ENCODE data around the gene MEGF6. TPM values are rescaled to one million over a fixed set of nuclear protein-coding genes. Genes with fewer than 3 reads are reported as not detected.

Gene MEGF6
- total RNA-seq, 2 experiments from 2014 or later, result 2.6 to 4.5 TPM

GRCh38 chr1:3604468-3604974, 6.8 kb downstream of the MEGF6 start:
- ChIA-PET CTCF (no interaction called here), POLR2A (no interaction called here)
- no peaks in the 10 kb centered on the region for H3K9me3 Mint-ChIP-seq (ENCODE audit: low read depth)
- H3K27ac Mint-ChIP-seq, result no peak overlapping the region
- no peak for DNase-seq
- peaks cover 3% of the 10 kb centered on the region for H3K27me3 Mint-ChIP-seq
- no peaks in the 10 kb centered on the region for H3K36me3 Mint-ChIP-seq (ENCODE audit: low read depth)
- ATAC-seq, result no peak
- no peaks in the 10 kb centered on the region for H3K4me1 Mint-ChIP-seq
- intact Hi-C loops (cut with DNase I, micrococcal nuclease), result no loop called here
- H3K4me3 Mint-ChIP-seq, result no peak overlapping the region

- no peak for ATAC-seq
- DNase-seq, result no peak
- Mint-ChIP-seq H3K27me3 (no peaks in the 10 kb centered on the region), H3K4me1 (peaks cover 1% of the 10 kb centered on the region), H3K9me3 (ENCODE audit: low read depth) (no peaks in the 10 kb centered on the region), H3K36me3 (ENCODE audit: low read depth) (no peaks in the 10 kb centered on the region), H3K27ac (no peak overlapping the region), H3K4me3 (no peak overlapping the region)
- intact Hi-C loops (cut with DNase I, micrococcal nuclease), result no loop called here
- ChIA-PET CTCF (no interaction called here), POLR2A (no interaction called here)
These were observed 7.5 kb downstream of the MEGF6 start for GRCh38 chr1:3603571-3604467.

DNA sequence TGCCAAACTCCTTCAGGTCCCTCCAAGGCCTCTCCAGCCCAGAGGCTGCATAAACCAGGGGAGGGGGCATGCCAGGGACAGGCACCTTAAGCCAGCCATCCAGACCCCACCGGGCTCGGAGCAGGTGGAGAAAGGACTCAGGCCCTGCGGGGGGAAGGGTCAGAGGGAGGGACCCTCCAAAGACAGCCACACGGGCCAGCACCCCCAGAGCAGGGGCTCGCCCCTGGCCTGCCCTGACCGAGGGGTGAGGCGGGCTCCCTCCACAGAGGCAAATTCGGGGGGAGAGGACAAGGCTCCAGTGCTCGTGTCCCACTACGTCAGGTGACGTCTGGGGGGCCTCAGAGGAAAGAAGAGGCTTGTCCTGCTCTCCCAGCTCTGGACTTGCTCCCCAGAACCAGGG, 8.2 kb downstream of the MEGF6 start:
- DNase-seq (no peak), ATAC-seq (no peak)
- no peaks in the 10 kb centered on the region for H3K9me3 Mint-ChIP-seq (ENCODE audit: low read depth)
- H3K27ac Mint-ChIP-seq, result no peak overlapping the region
- H3K4me1 Mint-ChIP-seq, result peaks cover 4% of the 10 kb centered on the region
- H3K27me3 Mint-ChIP-seq, result no peaks in the 10 kb centered on the region
- POLR2A ChIA-PET, result no interaction called here
- H3K4me3 Mint-ChIP-seq, result no peak overlapping the region
- intact Hi-C loops (cut with DNase I, micrococcal nuclease), result no loop called here
- no peaks in the 10 kb centered on the region for H3K36me3 Mint-ChIP-seq (ENCODE audit: low read depth)
- CTCF ChIA-PET, result no interaction called here

DNA sequence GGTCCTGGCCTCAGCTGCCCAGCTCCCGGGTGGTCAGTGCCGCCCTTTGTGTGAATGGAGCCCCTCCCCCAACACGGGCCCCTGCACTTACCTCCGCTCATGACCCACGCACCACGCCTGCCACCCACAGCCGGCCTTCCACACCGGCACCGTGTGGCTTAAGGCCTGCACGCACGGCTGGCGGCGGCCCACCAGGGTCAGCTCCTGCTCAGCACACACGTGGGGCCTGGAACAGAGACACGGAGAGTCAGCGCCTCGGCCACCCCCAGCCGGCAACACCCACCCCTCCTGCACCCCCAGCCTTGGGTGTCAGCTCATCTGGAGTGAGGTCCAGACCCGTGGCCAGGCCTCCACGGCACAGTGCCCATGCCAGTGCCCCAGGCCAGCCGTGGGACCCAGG, 8.9 kb downstream of the MEGF6 start:
- DNase-seq (no peak), ATAC-seq (no peak)
- H3K4me3 Mint-ChIP-seq, result no peak overlapping the region
- no peaks in the 10 kb centered on the region for H3K36me3 Mint-ChIP-seq (ENCODE audit: low read depth)
- peaks cover 1% of the 10 kb centered on the region for H3K27me3 Mint-ChIP-seq
- ChIA-PET POLR2A (no interaction called here), CTCF (no interaction called here)
- H3K27ac Mint-ChIP-seq, result no peak overlapping the region
- H3K4me1 Mint-ChIP-seq, result peaks cover 12% of the 10 kb centered on the region
- intact Hi-C loops (cut with DNase I, micrococcal nuclease), result no loop called here
- H3K9me3 Mint-ChIP-seq (ENCODE audit: low read depth), result no peaks in the 10 kb centered on the region

DNA sequence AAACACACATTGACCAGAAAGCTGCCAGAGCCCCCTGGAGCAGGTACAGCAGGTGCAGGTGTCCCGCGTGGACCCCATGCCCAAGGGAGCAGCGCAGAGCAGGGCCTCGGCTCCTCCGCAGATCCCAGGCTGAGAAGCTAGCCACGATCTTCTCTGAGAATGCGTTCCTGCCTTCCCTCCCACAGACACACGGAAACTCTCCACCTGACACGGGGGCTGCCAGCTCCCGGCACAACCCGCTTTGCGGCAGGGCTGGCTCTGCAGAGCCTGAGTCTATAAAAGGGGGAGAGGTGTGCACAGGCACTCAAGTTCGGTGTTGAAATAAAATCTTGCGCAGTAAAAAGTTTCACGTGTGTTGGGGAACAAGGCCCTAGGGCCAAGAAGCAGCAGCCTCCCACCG, 9.6 kb downstream of the MEGF6 start:
- no peaks in the 10 kb centered on the region for H3K36me3 Mint-ChIP-seq (ENCODE audit: low read depth)
- no peaks in the 10 kb centered on the region for H3K9me3 Mint-ChIP-seq (ENCODE audit: low read depth)
- intact Hi-C loops (cut with DNase I, micrococcal nuclease), result no loop called here
- DNase-seq, result no peak
- H3K27ac Mint-ChIP-seq, result no peak overlapping the region
- ChIA-PET CTCF (interaction anchor here (0.6 kb wide), 1 partner anchor 144 kb away, joined by 3 read pairs; no protein-coding TSS in a partner anchor), POLR2A (no interaction called here)
- peaks cover 15% of the 10 kb centered on the region for H3K4me1 Mint-ChIP-seq
- H3K4me3 Mint-ChIP-seq, result no peak overlapping the region
- H3K27me3 Mint-ChIP-seq, result peaks cover 1% of the 10 kb centered on the region
- ATAC-seq, result no peak

DNA sequence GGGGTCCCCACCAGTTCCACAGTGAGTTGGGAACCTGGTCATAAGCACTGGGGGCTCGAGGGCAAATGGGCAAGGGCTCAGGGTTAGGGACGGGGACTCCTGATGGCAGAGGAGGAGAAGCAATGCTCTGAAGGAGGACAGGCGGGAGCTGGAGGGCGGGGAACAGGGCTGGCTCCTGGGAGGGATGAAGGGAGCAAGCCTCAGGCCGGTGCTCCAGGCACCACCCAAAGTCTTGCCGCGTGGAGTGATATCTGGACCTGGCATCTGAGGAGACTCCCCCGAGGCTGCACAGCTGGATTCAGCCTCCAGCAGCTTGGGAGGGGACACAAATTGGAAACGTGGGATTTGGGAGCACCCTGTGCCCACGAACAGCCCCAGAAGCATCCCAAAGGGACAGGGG, 11.0 kb downstream of the MEGF6 start:
- Mint-ChIP-seq H3K27ac (no peak overlapping the region), H3K4me1 (peaks cover 15% of the 10 kb centered on the region), H3K4me3 (no peak overlapping the region), H3K36me3 (ENCODE audit: low read depth) (no peaks in the 10 kb centered on the region), H3K27me3 (peaks cover 1% of the 10 kb centered on the region), H3K9me3 (ENCODE audit: low read depth) (no peaks in the 10 kb centered on the region)
- ChIA-PET CTCF (no interaction called here), POLR2A (no interaction called here)
- no peak for DNase-seq
- no peak for ATAC-seq
- intact Hi-C loops (cut with DNase I, micrococcal nuclease), result no loop called here

- Mint-ChIP-seq H3K36me3 (ENCODE audit: low read depth) (no peaks in the 10 kb centered on the region), H3K27ac (no peak overlapping the region), H3K9me3 (ENCODE audit: low read depth) (no peaks in the 10 kb centered on the region), H3K4me3 (no peak overlapping the region), H3K27me3 (peaks cover 1% of the 10 kb centered on the region), H3K4me1 (peaks cover 15% of the 10 kb centered on the region)
- ChIA-PET POLR2A (no interaction called here), CTCF (interaction anchor here (0.8 to 1.2 kb wide), 2 partner anchors 15 to 19 kb away, joined by 3 to 4 read pairs; no protein-coding TSS in a partner anchor)
- intact Hi-C loops (cut with DNase I, micrococcal nuclease), result no loop called here
- no peak for ATAC-seq
- no peak for DNase-seq
These were observed 11.5 kb downstream of the MEGF6 start for GRCh38 chr1:3599816-3600215.

DNA sequence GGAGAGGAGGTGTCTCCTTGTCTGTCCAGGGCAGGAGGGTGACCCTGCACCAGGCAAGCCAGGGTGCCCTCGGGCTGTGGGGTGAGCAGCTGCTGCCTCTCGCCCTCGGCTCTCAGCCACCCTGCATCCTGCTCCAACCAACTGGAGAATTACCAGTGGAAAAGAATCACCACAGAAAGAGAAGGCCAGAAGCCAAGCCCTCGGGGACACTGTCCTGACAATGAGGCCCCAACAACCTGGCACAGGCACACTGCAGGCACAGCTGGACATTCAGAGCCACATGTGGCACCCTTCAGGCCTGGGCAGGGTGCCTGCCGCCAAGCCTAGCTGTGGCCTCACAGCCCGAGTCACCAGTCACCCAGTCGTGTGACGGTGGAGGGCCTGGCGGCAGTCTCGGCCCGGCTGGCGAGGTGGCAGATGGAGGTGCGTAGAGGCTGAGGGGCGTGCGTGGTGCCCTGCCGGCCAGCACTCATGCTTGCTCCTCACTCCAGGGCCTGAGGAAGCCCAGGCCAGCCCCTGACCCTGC, 12.0 kb downstream of the MEGF6 start:
- peaks cover 15% of the 10 kb centered on the region for H3K4me1 Mint-ChIP-seq
- no peak overlapping the region for H3K27ac Mint-ChIP-seq
- DNase-seq (no peak), ATAC-seq (no peak)
- ChIA-PET POLR2A (no interaction called here), CTCF (interaction anchor here (0.6 to 1.2 kb wide), 3 partner anchors 12 to 19 kb away, joined by 3 to 4 read pairs (median 3); partner anchors contain the start of gene MEGF6)
- H3K36me3 Mint-ChIP-seq (ENCODE audit: low read depth), result no peaks in the 10 kb centered on the region
- H3K27me3 Mint-ChIP-seq, result peaks cover 1% of the 10 kb centered on the region
- no peaks in the 10 kb centered on the region for H3K9me3 Mint-ChIP-seq (ENCODE audit: low read depth)
- intact Hi-C loops (cut with DNase I, micrococcal nuclease), result no loop called here
- no peak overlapping the region for H3K4me3 Mint-ChIP-seq

- ATAC-seq (no peak), DNase-seq (no peak)
- ChIA-PET POLR2A (no interaction called here), CTCF (interaction anchor here (0.6 to 1.3 kb wide), 4 partner anchors 13 to 20 kb away, joined by 3 to 4 read pairs (median 3); partner anchors contain the start of gene MEGF6)
- H3K4me3 Mint-ChIP-seq, result no peak overlapping the region
- intact Hi-C loops (cut with DNase I, micrococcal nuclease), result no loop called here
- H3K27ac Mint-ChIP-seq, result no peak overlapping the region
- H3K36me3 Mint-ChIP-seq (ENCODE audit: low read depth), result no peaks in the 10 kb centered on the region
- H3K27me3 Mint-ChIP-seq, result peaks cover 1% of the 10 kb centered on the region
- H3K4me1 Mint-ChIP-seq, result peaks cover 15% of the 10 kb centered on the region
- no peaks in the 10 kb centered on the region for H3K9me3 Mint-ChIP-seq (ENCODE audit: low read depth)
These were observed 12.6 kb downstream of the MEGF6 start for GRCh38 chr1:3598522-3599285.

DNA sequence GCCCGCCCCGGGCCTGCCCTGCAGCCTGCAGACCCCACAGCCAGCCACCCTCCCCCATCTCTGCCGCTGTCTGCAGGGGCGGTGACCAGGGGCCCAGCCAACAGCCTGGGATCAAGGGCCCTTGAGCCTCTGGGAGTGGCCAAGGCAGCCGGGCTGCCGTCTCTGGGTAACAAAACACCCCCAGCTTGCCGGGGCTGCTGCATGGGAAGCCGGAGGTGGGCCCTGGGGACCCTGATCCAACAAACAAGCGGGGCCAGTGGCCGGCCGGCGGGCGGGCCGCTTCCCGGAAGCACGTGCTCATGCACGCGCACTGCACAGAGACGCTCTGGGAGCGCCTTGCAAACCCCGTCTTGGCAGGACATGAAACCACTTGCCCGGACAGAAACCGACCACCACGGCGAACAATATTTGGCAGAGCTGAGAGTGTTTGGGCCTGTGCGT, 13.2 kb downstream of the MEGF6 start:
- H3K36me3 Mint-ChIP-seq (ENCODE audit: low read depth), result no peaks in the 10 kb centered on the region
- ChIA-PET CTCF (interaction anchor here (1.3 kb wide), 1 partner anchor 17 kb away, joined by 3 read pairs; no protein-coding TSS in a partner anchor), POLR2A (no interaction called here)
- DNase-seq (no peak), ATAC-seq (no peak)
- H3K27ac Mint-ChIP-seq, result no peak overlapping the region
- H3K4me1 Mint-ChIP-seq, result peaks cover 15% of the 10 kb centered on the region
- intact Hi-C loops (cut with DNase I, micrococcal nuclease), result no loop called here
- no peaks in the 10 kb centered on the region for H3K9me3 Mint-ChIP-seq (ENCODE audit: low read depth)
- no peak overlapping the region for H3K4me3 Mint-ChIP-seq
- peaks cover 1% of the 10 kb centered on the region for H3K27me3 Mint-ChIP-seq

DNA sequence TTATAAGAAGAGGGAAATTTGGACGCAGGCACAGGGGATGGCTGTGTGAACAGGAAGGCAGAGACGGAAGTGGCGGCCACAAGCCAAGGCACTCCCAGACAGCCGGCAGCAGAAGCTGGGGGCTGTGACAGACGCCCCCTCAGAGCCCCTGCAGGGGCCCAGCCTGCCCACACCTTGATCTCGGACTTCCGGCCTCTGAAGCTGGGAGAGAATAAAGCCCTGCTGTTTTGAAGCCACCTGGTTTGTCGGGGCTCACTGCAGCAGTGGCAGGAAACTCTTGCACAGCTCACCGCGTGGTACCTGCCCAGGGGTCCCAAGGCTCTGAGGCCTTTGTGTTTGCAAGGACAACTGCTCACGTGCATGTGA, 13.7 kb downstream of the MEGF6 start:
- no peaks in the 10 kb centered on the region for H3K9me3 Mint-ChIP-seq (ENCODE audit: low read depth)
- DNase-seq (peak; percentile 30), ATAC-seq (peak; percentile 44)
- peak overlapping the region; percentile 80 for H3K27ac Mint-ChIP-seq
- ChIA-PET CTCF (interaction anchor here (1.3 kb wide), 1 partner anchor 17 kb away, joined by 3 read pairs; no protein-coding TSS in a partner anchor), POLR2A (no interaction called here)
- peaks cover 1% of the 10 kb centered on the region for H3K27me3 Mint-ChIP-seq
- intact Hi-C loops (cut with DNase I, micrococcal nuclease), result no loop called here
- no peak overlapping the region for H3K4me3 Mint-ChIP-seq
- peaks cover 15% of the 10 kb centered on the region for H3K4me1 Mint-ChIP-seq
- no peaks in the 10 kb centered on the region for H3K36me3 Mint-ChIP-seq (ENCODE audit: low read depth)

Data from activated CD4-positive, alpha-beta T cell treated with anti-CD3 and anti-CD28 coated beads for 36 hours (primary cell).